Fibroblast of pulmonary artery (primary cell): Measurements from ENCODE around the gene TPM3.

Experiments
- DNase-seq: peaks from one replicate; pipeline ENCODE4 v3.0.0-alpha.2; 2010; ENCODE audit warnings: low read depth
- H3K4me3 ChIP-seq: replicated peaks from 2 replicates; pipeline ENCODE4 v1.5.1; 2011; ENCODE audit warnings: low read depth, mild to moderate bottlenecking, control low read depth, low read length, moderate library complexity
- TF ChIP-seq, protein P1 (sequence below): IDR thresholded peaks from 2 replicates; pipeline ENCODE4 v1.5.1; 2011; ENCODE audit warnings: mild to moderate bottlenecking, control low read depth, low read length, inconsistent platforms; ENCODE audit errors: missing control alignments

TPM3 gene

DNA sequence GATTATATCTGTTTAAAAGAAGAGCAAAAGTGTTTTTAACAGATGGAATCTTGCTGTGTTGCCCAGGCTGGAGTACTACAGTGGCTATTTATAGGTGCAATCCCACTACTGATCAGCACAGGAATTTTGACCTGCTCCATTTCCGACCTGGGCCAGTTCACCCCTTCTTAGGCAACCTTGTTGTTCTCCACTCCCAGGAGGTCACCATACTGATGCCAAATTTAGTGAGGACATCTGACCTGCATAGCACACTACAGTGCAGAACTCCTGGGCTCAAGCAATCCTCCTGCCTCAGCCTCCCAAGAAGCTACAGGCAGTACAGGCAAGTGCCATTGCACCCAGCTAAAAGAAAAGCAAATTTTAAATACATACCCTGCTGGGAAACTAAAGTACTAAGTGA is 25.7 kb downstream of the TPM3 start:
- TF ChIP-seq, protein P1, sequence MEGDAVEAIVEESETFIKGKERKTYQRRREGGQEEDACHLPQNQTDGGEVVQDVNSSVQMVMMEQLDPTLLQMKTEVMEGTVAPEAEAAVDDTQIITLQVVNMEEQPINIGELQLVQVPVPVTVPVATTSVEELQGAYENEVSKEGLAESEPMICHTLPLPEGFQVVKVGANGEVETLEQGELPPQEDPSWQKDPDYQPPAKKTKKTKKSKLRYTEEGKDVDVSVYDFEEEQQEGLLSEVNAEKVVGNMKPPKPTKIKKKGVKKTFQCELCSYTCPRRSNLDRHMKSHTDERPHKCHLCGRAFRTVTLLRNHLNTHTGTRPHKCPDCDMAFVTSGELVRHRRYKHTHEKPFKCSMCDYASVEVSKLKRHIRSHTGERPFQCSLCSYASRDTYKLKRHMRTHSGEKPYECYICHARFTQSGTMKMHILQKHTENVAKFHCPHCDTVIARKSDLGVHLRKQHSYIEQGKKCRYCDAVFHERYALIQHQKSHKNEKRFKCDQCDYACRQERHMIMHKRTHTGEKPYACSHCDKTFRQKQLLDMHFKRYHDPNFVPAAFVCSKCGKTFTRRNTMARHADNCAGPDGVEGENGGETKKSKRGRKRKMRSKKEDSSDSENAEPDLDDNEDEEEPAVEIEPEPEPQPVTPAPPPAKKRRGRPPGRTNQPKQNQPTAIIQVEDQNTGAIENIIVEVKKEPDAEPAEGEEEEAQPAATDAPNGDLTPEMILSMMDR: no peak
- no peak for DNase-seq
- no peak overlapping the region for H3K4me3 ChIP-seq

GRCh38 chr1:154159554-154159953 is 32.3 kb downstream of the TPM3 start:
- no peak overlapping the region for H3K4me3 ChIP-seq
- no peak for DNase-seq
- TF ChIP-seq, protein P1: no peak

GRCh38 chr1:154158307-154159125 is 33.4 kb downstream of the TPM3 start:
- no peak overlapping the region for H3K4me3 ChIP-seq
- DNase-seq: no peak
- TF ChIP-seq, protein P1: no peak

DNA sequence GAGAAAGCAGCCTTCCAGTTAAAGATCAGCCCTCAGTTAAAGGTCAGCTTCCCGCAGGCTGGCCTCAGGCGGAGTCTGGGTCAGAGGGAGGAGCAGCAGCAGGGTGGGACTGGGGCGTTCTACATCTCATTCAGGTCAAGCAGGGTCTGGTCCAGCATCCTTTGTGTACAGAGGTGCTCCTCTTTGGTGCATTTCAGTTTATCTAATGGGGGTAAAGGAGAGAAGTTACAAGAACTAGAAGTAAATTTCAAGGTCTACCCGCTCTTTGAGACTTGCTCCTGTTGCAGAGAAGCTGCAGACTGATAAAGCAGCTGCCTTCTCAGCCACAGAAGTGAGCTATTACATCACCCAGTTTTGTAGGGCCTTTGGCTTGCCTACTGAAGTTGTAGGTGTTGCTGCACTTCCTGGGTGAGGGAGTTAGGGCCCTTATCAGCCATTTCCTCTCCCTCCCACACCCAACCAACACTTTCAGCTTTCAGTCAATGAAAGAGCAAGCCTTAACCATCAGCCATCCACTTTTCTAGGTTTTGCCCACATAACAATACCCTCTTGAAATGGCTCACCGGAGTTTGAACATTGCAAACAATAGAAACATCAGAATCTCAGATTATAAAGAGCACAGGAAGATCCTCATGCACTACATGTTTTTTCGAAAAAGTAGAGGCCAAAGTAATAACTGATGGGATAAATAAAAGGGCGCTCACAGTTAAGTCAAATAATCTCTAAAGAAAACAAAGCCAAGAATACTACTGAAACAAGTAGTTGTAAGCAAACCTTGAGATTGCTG is 34.2 kb downstream of the TPM3 start:
- peak; percentile 79 for DNase-seq
- TF ChIP-seq, protein P1: no peak
- H3K4me3 ChIP-seq: no peak overlapping the region

DNA sequence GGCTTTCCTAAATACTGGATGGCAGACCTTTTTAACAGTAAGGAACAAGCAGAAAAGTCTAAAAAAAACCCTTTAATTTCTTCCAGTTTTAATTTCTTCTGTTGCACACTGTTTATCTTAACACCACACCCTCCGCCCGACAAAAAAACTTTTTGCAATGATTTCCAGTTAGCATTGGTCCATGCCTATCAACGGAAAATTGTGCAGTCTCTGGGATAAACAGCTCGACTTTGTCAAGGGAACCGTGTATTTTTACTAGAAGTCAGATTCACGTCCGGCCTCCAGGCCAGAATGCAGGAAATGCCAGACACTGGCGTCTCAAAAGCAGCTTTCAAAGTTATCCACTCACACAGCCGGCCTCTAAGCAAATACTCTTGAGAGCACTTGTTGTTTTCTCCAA is 36.6 kb downstream of the TPM3 start:
- no peak overlapping the region for H3K4me3 ChIP-seq
- DNase-seq: peak; percentile 89
- TF ChIP-seq, protein P1: no peak

DNA sequence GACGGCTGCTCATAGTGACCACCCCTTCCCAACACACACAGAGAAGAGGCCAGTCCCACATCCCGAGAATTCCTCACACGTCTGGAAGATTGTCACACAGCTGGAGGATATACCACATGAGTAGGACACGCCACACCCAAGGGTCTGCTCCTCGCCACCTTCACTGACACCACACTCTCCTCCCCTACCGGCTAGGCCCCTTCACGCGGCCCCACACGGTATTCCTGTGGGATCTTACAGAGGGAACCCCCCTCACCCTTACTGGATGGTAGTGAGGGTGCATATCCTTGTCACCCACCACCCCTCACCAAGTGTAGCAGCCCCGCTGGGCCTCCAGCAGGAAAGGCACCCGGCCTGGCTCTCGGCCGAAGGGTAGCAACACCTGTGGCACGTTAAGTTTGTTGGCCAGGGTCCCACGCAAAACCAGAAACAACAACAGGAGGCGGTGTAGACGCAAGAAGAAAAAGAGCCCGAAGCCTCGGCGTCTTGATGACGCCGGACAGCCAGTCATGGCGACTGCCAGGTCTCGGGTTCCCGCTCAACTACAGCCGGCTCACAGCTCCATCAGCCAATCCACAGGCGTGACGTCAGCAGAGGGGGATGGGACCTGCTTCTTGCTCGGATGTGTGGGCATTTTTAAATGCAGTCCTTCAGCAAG is 37.2 kb downstream of the TPM3 start, which contains the start of gene NUP210L:
TSS of gene NUP210L (minus strand) at position 540 of the 658 bp plus-strand sequence.
- TF ChIP-seq, protein P1: no peak
- peak; percentile 65 for DNase-seq
- no peak within 1 kb of the TSS for H3K4me3 ChIP-seq
